Neural crest cell (in vitro differentiated cells): ENCODE measurements around the gene DTNBP1. TPM values are rescaled to one million over a fixed set of nuclear protein-coding genes. Genes with fewer than 3 reads are reported as not detected.
"Not testable (repeated sequence)": the region's sequence is repeated elsewhere in the genome, so short reads cannot be mapped to it uniquely, and the experiment has no call there.

Experiments
- DNase-seq: peaks from one replicate; pipeline ENCODE4 v3.0.0; 2021; ENCODE audit warnings: low read depth, mixed read lengths, low spot score
- H3K27ac Mint-ChIP-seq: one replicate; pipeline ENCODE4 v1.8.0; 2021; ENCODE audit warnings: mild to moderate bottlenecking, mixed read lengths; ENCODE audit not compliant: unreplicated experiment
- H3K27me3 Mint-ChIP-seq: 2 replicates; pipeline ENCODE4 v1.8.0; 2021; ENCODE audit warnings: low read depth, mild to moderate bottlenecking, mixed read lengths
- H3K36me3 Mint-ChIP-seq: 2 replicates; pipeline ENCODE4 v1.8.0; 2021; ENCODE audit warnings: low read depth, mild to moderate bottlenecking, mixed read lengths
- H3K4me1 Mint-ChIP-seq: 2 replicates; pipeline ENCODE4 v1.8.0; 2021; ENCODE audit warnings: mixed read lengths
- H3K4me3 Mint-ChIP-seq: one replicate; pipeline ENCODE4 v1.8.0; 2021; ENCODE audit warnings: mild to moderate bottlenecking, mixed read lengths
- H3K9me3 Mint-ChIP-seq: 2 replicates; pipeline ENCODE4 v1.8.0; 2021; ENCODE audit warnings: mixed read lengths
- CTCF ChIP-seq: fragments of 200-600 bp; sonication (generic); conservative IDR thresholded peaks from 2 replicates; pipeline ENCODE4 v1.5.0; 2021; ENCODE audit warnings: antibody characterized with exemption, mild to moderate bottlenecking
- total RNA-seq: library from RNA; stranded (reverse); gene quantifications from 2 replicates; pipeline ENCODE4 v1.2.1, GENCODE V29; 2021

Gene DTNBP1
- total RNA-seq, 1 donor from 2014 or later, result 13.5 TPM

GRCh38 chr6:15657290-15657689, 5.5 kb downstream of the DTNBP1 start:
- TF ChIP-seq CTCF, result no peak
- DNase-seq, result no peak
- Mint-ChIP-seq H3K4me1 (peaks cover 4% of the 10 kb centered on the region), H3K27ac (no peak overlapping the region), H3K9me3 (no peaks in the 10 kb centered on the region), H3K27me3 (no peaks in the 10 kb centered on the region), H3K36me3 (no peaks in the 10 kb centered on the region), H3K4me3 (no peak overlapping the region)

GRCh38 chr6:15656145-15656544, 6.7 kb downstream of the DTNBP1 start:
- Mint-ChIP-seq H3K9me3 (no peaks in the 10 kb centered on the region), H3K4me1 (peaks cover 4% of the 10 kb centered on the region), H3K27me3 (no peaks in the 10 kb centered on the region), H3K4me3 (no peak overlapping the region), H3K27ac (no peak overlapping the region), H3K36me3 (no peaks in the 10 kb centered on the region)
- no peak for TF ChIP-seq CTCF
- no peak for DNase-seq

DNA sequence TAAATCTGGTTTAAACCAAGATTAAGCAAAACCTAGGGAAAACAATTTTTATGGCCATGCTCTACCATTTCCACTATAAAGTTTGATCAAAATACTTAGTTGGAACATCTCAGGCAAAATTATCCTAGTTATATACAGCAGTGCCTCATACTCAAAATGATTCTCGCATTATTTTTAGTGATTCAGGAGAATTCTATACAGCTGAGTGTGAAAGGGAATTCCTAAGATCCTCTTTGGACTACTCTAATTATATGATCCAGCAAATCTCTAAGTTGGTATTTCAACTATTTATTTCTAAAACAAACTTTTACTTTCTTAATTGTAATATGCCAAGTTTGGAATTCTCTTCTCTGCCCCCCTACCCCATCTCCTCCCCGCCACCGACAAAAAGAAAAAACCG, 8.6 kb downstream of the DTNBP1 start:
- Mint-ChIP-seq H3K27ac (no peak overlapping the region), H3K27me3 (no peaks in the 10 kb centered on the region), H3K36me3 (peaks cover 2% of the 10 kb centered on the region), H3K9me3 (no peaks in the 10 kb centered on the region), H3K4me1 (peaks cover 4% of the 10 kb centered on the region), H3K4me3 (no peak overlapping the region)
- TF ChIP-seq CTCF, result no peak
- DNase-seq, result no peak

DNA sequence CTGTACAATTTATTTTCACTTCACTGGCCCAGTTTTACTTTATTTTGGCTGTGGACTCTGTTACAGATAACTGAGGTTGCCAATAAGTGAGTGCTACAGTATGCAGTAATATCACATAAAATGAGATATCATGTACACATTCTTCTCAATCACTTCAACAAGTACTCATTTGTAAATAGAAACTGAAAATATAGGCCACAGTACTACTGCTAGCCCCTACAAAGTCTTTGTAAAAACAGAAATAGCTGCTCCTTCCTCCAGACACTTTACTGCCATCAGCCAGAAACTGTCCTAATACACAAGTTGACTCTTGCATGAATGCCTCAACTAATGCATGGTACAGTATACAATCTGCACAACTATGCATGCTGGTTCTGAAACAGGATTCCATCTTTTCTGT, 9.2 kb downstream of the DTNBP1 start:
- no peak for TF ChIP-seq CTCF
- no peak for DNase-seq
- H3K4me3 Mint-ChIP-seq, result no peak overlapping the region
- no peaks in the 10 kb centered on the region for H3K27me3 Mint-ChIP-seq
- peaks cover 8% of the 10 kb centered on the region for H3K36me3 Mint-ChIP-seq
- no peaks in the 10 kb centered on the region for H3K9me3 Mint-ChIP-seq
- H3K27ac Mint-ChIP-seq, result no peak overlapping the region
- H3K4me1 Mint-ChIP-seq, result peaks cover 4% of the 10 kb centered on the region

- not testable (repeated sequence) for H3K4me3 Mint-ChIP-seq, DNase-seq, H3K9me3 Mint-ChIP-seq, H3K27me3 Mint-ChIP-seq, H3K4me1 Mint-ChIP-seq, H3K27ac Mint-ChIP-seq
- peaks cover 33% of the 10 kb centered on the region for H3K36me3 Mint-ChIP-seq
Observed at GRCh38 chr6:15650004-15650559, 12.7 kb downstream of the DTNBP1 start.

DNA sequence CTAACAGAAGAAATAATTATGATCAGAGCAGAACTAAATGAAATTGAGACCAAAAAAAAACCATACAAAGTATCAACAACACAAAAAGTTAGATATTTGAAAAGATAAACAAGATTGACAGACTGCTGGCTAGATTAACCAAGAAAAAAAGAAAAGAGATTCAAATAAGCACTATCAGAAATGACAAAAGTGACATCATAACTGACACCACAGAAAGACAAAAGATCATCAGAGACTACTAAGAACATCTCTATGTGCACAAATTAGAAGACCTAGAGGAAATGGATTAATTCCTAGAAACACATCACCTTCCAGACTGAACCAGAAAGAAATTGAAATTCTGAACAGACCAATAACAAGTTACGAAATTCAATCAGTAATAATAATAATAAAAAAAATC, 17.9 kb downstream of the DTNBP1 start:
- H3K9me3 Mint-ChIP-seq, result peaks cover 27% of the 10 kb centered on the region
- H3K27me3 Mint-ChIP-seq, result no peaks in the 10 kb centered on the region
- H3K36me3 Mint-ChIP-seq, result peaks cover 66% of the 10 kb centered on the region
- no peaks in the 10 kb centered on the region for H3K4me1 Mint-ChIP-seq
- no peak for TF ChIP-seq CTCF
- H3K4me3 Mint-ChIP-seq, result no peak overlapping the region
- H3K27ac Mint-ChIP-seq, result no peak overlapping the region
- DNase-seq, result no peak
